KG1 (cell line): ENCODE results near the gene TLK1.
"Not testable (repeated sequence)": the region's sequence is repeated elsewhere in the genome, so short reads cannot be mapped to it uniquely, and the experiment has no call there.

Experiments used
- DNase-seq: peaks from one replicate; lab custom pipeline; 2025; lab: John Stamatoyannopoulos, UW

The TLK1 gene

DNA sequence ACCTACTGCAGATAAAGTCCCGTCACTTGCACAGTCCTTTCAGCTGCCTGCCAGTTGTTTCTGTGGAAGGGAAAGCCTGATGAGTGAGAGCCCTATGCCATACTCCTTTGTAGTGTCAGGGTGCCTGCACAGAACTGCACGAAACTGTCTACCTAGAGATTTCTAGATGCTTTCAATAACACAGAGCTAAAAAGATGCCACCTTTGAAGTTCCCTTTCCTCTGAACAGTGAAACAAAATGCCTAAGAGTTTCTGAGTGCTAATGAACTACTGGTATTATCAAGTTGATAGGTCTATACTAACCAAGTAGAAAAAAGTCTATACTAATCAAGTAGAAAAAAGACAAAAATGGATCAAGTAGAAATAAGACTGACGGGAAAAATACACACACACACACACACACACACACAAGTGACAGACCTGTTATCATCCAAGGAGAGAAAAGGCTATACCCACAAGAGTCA lies 79.0 kb downstream of the TLK1 start:
- no peak for DNase-seq

DNA sequence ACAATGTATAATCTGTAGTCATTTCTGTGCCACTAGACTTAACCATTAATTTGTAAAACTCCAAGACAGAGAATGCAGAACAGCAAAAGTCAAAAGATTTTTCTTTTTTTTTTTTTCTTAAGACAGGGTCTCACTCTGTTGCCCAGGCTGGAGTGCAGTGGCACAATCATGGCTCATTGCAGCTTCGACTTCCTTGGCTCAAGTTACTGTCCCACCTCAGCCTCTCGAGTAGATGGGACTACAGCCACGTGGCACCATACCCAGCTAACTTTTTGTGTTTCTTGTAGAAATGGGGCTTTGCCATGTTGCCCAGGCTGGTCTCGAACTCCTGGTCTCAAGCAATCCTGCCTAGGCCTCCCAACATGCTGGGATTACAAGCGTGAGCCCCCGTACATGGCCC lies 80.1 kb downstream of the TLK1 start:
- no peak for DNase-seq

- not testable (repeated sequence) for DNase-seq
These were observed 84.3 kb downstream of the TLK1 start for GRCh38 chr2:171076422-171076821.

DNA sequence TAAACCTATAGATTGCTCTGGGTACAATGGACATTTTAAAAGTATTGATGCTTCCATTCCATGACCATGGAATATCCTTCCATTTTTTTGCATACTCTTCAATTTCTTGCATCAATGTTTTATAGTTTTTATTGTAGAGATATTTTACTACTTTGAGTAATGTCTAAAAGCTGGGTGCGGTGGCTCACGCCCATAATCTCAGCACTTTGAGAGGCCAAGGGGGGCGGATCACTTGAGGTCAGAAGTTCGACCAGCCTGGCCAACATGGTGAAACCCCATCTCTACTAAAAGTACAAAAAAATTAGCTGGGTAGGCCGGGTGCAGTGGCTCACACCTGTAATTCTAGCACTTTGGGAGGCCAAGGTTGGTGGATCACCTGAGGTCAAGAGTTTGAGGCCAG lies 88.5 kb downstream of the TLK1 start:
- DNase-seq = no peak

GRCh38 chr2:171069286-171069956 lies 91.3 kb downstream of the TLK1 start:
- DNase-seq = no peak

DNA sequence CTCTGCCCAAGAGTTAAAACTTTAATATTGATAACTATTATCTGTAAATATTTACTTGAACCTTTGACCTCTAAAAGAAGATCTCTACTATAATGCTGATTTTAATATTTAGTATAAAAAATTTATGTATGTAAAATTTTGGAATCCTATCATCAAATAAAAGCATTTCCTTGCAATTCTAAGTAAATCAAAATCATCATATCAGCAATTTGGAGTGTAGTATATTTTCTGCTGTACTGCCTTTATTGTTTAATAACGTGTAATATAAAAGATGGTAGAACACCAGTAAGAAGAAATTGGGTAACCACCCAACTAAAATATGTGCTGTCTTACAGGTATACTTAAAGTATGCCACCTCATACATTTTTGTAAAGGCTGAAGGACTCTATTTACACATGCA lies 94.6 kb downstream of the TLK1 start:
- no peak for DNase-seq

DNA sequence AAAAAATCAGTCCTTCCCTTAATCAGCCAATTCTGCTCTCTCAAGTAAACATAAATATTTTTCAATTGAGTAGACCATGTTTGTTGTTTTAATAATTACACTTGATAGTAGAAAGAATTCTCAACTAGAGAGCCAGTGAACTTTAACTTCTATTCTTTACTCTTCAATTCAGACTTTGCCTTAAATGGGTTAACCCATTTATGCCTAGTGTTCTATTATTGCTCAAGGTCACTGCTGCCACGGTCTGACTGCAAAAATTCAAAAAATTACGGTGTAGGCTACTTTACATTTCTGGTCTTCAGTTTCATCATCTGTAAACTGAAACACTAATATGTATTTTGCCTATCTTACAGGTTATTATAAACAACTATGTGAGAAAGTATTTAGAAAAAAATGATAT lies 103.1 kb downstream of the TLK1 start:
- no peak for DNase-seq

GRCh38 chr2:171056307-171056706 lies 104.4 kb downstream of the TLK1 start:
- DNase-seq = no peak

DNA sequence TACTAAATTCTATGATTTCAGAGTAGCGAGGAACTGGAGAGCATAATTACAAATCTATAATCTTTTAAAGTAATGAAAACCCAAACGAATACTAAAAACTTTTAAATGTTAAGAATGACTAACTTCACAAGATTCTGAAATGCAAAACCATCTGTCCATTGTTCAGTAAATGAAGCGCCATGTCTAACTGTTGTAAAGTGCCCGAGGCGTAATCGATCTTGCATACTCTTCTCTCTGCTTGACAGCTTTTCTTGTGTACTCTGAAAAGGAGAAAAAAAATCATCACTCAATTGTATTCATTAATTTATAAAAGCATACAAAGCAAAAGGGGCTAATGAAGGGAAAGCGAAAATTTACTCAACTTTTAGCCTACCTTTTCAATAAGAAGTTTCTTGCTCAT lies 111.0 kb downstream of the TLK1 start:
- no peak for DNase-seq

- no peak for DNase-seq
These were observed 114.6 kb downstream of the TLK1 start for GRCh38 chr2:171046048-171046560.

DNA sequence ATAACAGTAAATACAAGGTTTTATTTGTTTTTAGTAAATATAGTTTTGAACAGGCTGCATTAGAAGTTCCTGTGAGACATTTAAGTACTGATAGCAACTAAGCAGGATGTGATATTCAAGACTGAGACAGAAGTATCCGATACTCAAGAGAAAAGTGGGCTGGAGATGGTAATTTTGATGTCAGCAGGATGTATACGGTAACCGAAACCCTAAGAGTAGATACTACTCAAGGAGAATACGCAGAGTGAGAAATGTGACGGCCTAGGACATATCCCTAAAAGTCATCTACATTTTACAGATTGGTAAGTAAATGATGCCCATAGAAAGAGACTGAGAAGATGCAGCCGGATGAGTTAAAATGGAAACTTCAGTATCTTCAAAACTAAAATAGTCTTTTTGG lies 116.3 kb downstream of the TLK1 start:
- DNase-seq = no peak

GRCh38 chr2:171042253-171042969 lies 118.3 kb downstream of the TLK1 start:
- no peak for DNase-seq

DNA sequence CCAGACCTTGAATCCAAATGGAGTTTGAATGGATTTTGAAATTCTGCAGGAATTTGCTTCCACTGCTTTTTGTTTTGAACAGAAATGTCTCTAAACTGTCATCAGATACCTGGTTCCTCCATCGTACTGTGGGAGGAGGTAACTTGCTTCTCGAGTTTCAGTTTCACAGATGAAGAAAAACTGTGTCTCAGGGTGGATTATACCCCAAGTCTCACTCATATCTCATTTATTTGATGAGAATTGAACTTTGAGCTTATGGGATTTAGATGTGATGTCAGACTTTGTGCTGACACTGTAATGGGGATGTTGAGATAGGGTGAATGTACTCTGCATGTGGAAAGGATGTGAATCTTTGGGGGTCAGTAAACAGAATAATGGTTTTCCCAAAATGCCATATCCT lies 124.2 kb downstream of the TLK1 start:
- DNase-seq = no peak

GRCh38 chr2:171034315-171034714 lies 126.4 kb downstream of the TLK1 start:
- no peak for DNase-seq

- DNase-seq = no peak
These were observed 135.5 kb downstream of the TLK1 start for GRCh38 chr2:171025214-171025613.

GRCh38 chr2:171018522-171018921 lies 142.2 kb downstream of the TLK1 start:
- DNase-seq = no peak

DNA sequence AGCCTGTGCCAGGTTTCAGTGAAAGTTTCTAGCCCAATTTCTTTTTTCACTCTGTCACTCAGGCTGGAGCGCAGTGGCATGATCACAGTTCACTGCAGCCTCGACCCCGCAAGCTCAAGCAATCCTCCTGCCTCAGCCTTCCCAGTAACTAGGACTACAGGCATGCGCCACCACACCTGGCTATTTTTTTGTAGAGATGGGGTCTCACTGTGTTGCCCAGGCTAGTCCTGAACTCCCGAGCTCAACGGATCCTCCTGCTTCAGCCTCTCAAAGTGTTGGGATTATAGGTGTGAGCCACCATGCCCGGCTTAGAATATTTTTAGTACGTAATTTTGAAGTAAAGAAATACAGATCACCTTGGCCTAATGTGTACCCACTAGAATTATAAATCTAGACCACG lies 144.6 kb downstream of the TLK1 start:
- DNase-seq = no peak

- DNase-seq = no peak
These were observed 146.8 kb downstream of the TLK1 start for GRCh38 chr2:171013851-171014250.

GRCh38 chr2:171009386-171009785 lies 151.3 kb downstream of the TLK1 start:
- DNase-seq = no peak

DNA sequence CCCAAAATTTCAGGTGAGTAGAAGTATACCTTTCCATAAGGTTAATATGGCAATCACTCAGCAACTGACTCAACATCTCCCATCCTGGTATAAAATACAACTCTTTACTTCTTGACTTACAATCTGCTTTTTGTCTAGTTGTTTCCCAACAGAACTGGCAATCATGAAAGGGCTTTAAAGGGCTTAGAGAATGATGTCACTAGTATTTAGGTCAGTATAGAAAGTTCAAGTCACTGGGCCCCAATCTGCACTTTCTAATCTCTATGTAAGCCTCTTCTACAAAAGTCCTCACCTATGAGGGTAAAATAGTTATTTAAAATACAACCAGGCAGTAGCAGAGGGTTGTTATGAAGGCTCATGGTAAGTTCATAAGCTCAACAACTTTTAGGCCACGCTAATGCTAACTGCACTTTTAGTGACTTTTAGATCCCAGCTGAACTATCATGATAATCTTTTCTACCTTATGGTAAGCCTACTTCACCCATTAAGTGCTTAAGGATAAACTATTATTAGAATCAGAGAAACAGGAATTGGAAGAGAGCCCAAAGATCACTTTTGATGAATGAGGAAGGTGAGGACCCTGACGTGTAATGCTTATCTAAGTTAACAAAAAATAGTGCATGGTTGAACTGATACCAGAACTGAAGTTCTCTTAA lies 152.0 kb downstream of the TLK1 start:
- DNase-seq = no peak

DNA sequence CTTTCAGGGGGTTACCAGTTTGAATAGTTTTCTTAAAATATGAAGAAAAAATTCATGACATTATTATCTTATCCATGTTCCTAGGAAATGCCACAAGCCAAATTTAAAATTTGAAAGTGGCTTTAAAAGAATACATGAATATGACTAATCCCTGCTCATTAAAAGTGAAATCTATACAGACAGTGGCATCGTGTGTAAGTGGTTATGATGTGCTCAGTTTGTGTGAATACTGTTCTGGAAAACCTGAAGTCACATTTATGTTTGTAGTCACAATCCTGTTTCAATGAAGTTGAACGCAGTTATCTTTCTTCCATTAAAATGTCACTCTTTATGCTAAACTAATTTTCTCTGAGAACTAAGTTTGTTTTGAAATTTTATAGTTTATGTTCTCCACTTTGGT lies 155.9 kb downstream of the TLK1 start:
- no peak for DNase-seq

GRCh38 chr2:171004363-171004762 lies 156.3 kb downstream of the TLK1 start:
- no peak for DNase-seq

- no peak for DNase-seq
These were observed 161.0 kb downstream of the TLK1 start for GRCh38 chr2:170999654-171000053.
